NCI-H1092 treated with DMSO at 0.1 percent for 48 hours (cell line): ENCODE results near the gene DTX3.
A peak's percentile ranks its signal among the peaks of the same experiment; 100 is the strongest.
"Not testable (repeated sequence)": the region's sequence is repeated elsewhere in the genome, so short reads cannot be mapped to it uniquely, and the experiment has no call there.

Experiments
- DNase-seq: peaks from one replicate; lab custom pipeline; 2025; lab: John Stamatoyannopoulos, UW

The DTX3 gene

GRCh38 chr12:57632073-57632957 lies 27.7 kb downstream of the DTX3 start:
- peak; percentile 13 for DNase-seq

GRCh38 chr12:57632958-57633840 lies 28.6 kb downstream of the DTX3 start, which contains the start of gene B4GALNT1:
TSS of gene B4GALNT1 (minus strand) at chr12:57633201. CDS start at chr12:57632132, 1,069 bp downstream.
- peak; percentile 67 for DNase-seq

GRCh38 chr12:57636731-57637130 lies 32.1 kb downstream of the DTX3 start:
- not testable (repeated sequence) for DNase-seq

GRCh38 chr12:57637364-57637763 lies 32.7 kb downstream of the DTX3 start:
- no peak for DNase-seq

- DNase-seq = no peak
These were observed 33.5 kb downstream of the DTX3 start for GRCh38 chr12:57638096-57638495.

GRCh38 chr12:57640175-57641042 lies 35.8 kb downstream of the DTX3 start:
- DNase-seq = no peak

- DNase-seq = no peak
These were observed 37.2 kb downstream of the DTX3 start for GRCh38 chr12:57641699-57642442.

- DNase-seq = not testable (repeated sequence)
These were observed 41.5 kb downstream of the DTX3 start for GRCh38 chr12:57645990-57646658.

GRCh38 chr12:57646659-57647049 lies 42.0 kb downstream of the DTX3 start:
- not testable (repeated sequence) for DNase-seq

- DNase-seq = no peak
These were observed 49.4 kb downstream of the DTX3 start for GRCh38 chr12:57654042-57654441.

- DNase-seq = no peak
These were observed 51.1 kb downstream of the DTX3 start for GRCh38 chr12:57655541-57656240.

GRCh38 chr12:57656408-57656807 lies 51.8 kb downstream of the DTX3 start:
- not testable (repeated sequence) for DNase-seq

- no peak for DNase-seq
These were observed 53.1 kb downstream of the DTX3 start for GRCh38 chr12:57657744-57658143.

GRCh38 chr12:57658890-57659289 lies 54.3 kb downstream of the DTX3 start:
- DNase-seq = no peak
